GM12864 (cell line): Measurements from ENCODE around the gene FMNL3.
A peak's percentile ranks its signal among the peaks of the same experiment; 100 is the strongest.

Source experiments
- DNase-seq: peaks from one replicate; pipeline ENCODE4 v3.0.0-alpha.2; 2011; ENCODE audit warnings: low read depth
- H3K4me3 ChIP-seq: 2 replicates; pipeline ENCODE4 v1.5.1; 2011; ENCODE audit warnings: mild to moderate bottlenecking, low read depth, low read length, control low read depth
- CTCF ChIP-seq: IDR thresholded peaks from 2 replicates; pipeline ENCODE4 v1.5.1; 2011; ENCODE audit warnings: low read depth, mild to moderate bottlenecking, moderate library complexity, low read length, control low read depth, inconsistent platforms; ENCODE audit errors: missing control alignments

FMNL3 gene

GRCh38 chr12:49664591-49665239 is 42.5 kb downstream of the FMNL3 start:
- H3K4me3 ChIP-seq: no peak overlapping the region
- TF ChIP-seq CTCF: no peak
- peak; percentile 67 for DNase-seq

- no peak overlapping the region for H3K4me3 ChIP-seq
- TF ChIP-seq CTCF: no peak
- no peak for DNase-seq
Measured at GRCh38 chr12:49664167-49664566, 43.0 kb downstream of the FMNL3 start.

GRCh38 chr12:49662998-49663843 is 44.0 kb downstream of the FMNL3 start:
- peak overlapping the region; percentile 26 for H3K4me3 ChIP-seq
- DNase-seq: peak; percentile 79
- no peak for TF ChIP-seq CTCF

- DNase-seq: no peak
- no peak overlapping the region for H3K4me3 ChIP-seq
- no peak for TF ChIP-seq CTCF
Measured at GRCh38 chr12:49661746-49662145, 45.5 kb downstream of the FMNL3 start.

GRCh38 chr12:49661191-49661590 is 46.0 kb downstream of the FMNL3 start:
- no peak overlapping the region for H3K4me3 ChIP-seq
- no peak for TF ChIP-seq CTCF
- peak; percentile 49 for DNase-seq

- H3K4me3 ChIP-seq: no peak overlapping the region
- DNase-seq: no peak
- TF ChIP-seq CTCF: no peak
Measured at GRCh38 chr12:49659753-49660152, 47.5 kb downstream of the FMNL3 start.

GRCh38 chr12:49658276-49658675 is 48.9 kb downstream of the FMNL3 start:
- no peak for DNase-seq
- no peak for TF ChIP-seq CTCF
- H3K4me3 ChIP-seq: no peak overlapping the region
